Osteocyte (in vitro differentiated cells): ENCODE measurements around the gene GIT1. TPM values are rescaled to one million over a fixed set of nuclear protein-coding genes. Genes with fewer than 3 reads are reported as not detected.

ENCODE experiments used
- DNase-seq: peaks from one replicate; pipeline ENCODE4 v3.0.0; 2021; ENCODE audit warnings: mixed read lengths; ENCODE audit not compliant: unreplicated experiment; ENCODE audit errors: extremely low spot score
- H3K27ac Mint-ChIP-seq: one replicate; pipeline ENCODE4 v1.8.0; 2021; ENCODE audit warnings: mild to moderate bottlenecking, mixed read lengths; ENCODE audit not compliant: unreplicated experiment
- H3K27me3 Mint-ChIP-seq: one replicate; pipeline ENCODE4 v1.8.0; 2021; ENCODE audit warnings: mixed read lengths; ENCODE audit not compliant: unreplicated experiment
- H3K36me3 Mint-ChIP-seq: one replicate; pipeline ENCODE4 v1.8.0; 2021; ENCODE audit warnings: mixed read lengths; ENCODE audit not compliant: unreplicated experiment
- H3K4me1 Mint-ChIP-seq: one replicate; pipeline ENCODE4 v1.8.0; 2021; ENCODE audit warnings: mixed read lengths; ENCODE audit not compliant: unreplicated experiment
- H3K4me3 Mint-ChIP-seq: one replicate; pipeline ENCODE4 v1.8.0; 2021; ENCODE audit warnings: mild to moderate bottlenecking, moderate library complexity, mixed read lengths; ENCODE audit not compliant: unreplicated experiment
- H3K9me3 Mint-ChIP-seq: one replicate; pipeline ENCODE4 v1.8.0; 2021; ENCODE audit warnings: mixed read lengths; ENCODE audit not compliant: unreplicated experiment
- total RNA-seq: library from RNA; stranded (reverse); gene quantifications from 2 replicates; pipeline ENCODE4 v1.2.1, GENCODE V29; 2021
- TF ChIP-seq, protein P1 (sequence below): fragments of 200-600 bp; sonication (generic); IDR thresholded peaks from 2 replicates; pipeline ENCODE4 v1.5.0; 2021; ENCODE audit warnings: antibody characterized with exemption, mild to moderate bottlenecking, moderate library complexity

GIT1 gene
- total RNA-seq, 1 donor from 2014 or later = 50.7 TPM

DNA sequence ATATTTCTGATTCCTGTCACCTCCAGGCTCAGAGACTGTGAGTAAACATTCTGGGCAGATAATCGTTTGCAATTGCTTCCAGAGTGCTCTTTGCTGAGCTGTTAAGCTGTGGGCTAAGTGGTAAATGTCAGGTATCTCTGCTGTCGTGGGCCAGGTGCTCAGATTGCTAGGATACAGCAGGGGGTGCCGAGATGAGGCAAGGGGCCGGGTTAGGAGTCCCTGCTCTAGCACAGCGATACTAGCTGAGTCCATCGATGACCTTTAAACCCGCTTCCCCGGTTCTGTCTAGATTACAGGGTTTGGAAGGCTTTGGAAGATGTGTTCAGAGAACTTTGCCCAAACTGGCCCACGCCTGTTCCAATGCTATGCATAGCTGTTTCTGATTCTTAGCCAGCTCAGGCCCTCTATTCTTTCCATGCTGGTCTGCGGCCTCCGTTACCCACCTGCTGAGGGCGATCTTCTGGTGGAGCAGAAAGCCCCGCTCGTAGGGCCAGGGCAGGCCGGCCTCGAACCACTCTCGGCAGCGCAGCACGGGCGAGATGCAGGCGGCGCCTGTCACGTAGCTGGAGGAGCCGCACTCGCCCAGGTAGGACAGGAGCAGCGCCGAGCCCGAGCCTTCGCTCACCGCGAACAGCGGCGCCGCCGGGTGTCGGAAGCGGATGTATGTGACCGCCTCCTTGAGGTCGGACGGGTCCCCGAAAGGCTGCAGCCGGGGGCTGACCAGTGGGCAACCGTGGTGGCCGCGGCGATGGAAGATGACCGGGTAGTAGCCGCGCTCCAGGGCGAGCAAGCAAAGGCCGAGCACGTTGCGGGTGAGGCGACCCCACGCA, 23.6 kb downstream of the GIT1 start:
- Mint-ChIP-seq H3K27ac (no peak overlapping the region), H3K36me3 (peaks cover 3% of the 10 kb centered on the region), H3K4me3 (peak overlapping the region; percentile 74), H3K9me3 (no peaks in the 10 kb centered on the region), H3K27me3 (no peaks in the 10 kb centered on the region), H3K4me1 (peaks cover 19% of the 10 kb centered on the region)
- TF ChIP-seq, protein P1, sequence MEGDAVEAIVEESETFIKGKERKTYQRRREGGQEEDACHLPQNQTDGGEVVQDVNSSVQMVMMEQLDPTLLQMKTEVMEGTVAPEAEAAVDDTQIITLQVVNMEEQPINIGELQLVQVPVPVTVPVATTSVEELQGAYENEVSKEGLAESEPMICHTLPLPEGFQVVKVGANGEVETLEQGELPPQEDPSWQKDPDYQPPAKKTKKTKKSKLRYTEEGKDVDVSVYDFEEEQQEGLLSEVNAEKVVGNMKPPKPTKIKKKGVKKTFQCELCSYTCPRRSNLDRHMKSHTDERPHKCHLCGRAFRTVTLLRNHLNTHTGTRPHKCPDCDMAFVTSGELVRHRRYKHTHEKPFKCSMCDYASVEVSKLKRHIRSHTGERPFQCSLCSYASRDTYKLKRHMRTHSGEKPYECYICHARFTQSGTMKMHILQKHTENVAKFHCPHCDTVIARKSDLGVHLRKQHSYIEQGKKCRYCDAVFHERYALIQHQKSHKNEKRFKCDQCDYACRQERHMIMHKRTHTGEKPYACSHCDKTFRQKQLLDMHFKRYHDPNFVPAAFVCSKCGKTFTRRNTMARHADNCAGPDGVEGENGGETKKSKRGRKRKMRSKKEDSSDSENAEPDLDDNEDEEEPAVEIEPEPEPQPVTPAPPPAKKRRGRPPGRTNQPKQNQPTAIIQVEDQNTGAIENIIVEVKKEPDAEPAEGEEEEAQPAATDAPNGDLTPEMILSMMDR = peak; percentile 33
- DNase-seq = peak; percentile 84

DNA sequence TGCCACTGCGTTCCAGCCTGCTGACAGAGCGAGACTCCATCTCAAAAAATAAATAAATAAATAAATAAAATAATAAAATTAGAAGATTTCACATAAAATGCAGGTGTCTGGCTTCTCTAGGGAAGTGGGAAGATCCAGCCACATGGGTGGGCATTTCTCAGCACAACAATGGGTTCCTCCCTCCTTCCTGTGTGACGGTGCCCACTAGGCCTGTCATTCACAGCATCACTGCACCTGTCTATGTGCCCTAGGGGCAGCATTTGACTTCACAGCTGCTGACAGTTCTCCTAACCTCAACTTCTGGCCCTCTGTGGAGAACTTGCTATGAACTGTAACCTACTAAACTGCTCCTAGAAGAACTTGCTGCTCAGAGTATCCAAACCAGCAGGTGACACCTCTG, 25.6 kb downstream of the GIT1 start:
- no peaks in the 10 kb centered on the region for H3K27me3 Mint-ChIP-seq
- TF ChIP-seq, protein P1 = no peak
- peaks cover 7% of the 10 kb centered on the region for H3K4me1 Mint-ChIP-seq
- H3K27ac Mint-ChIP-seq = no peak overlapping the region
- peaks cover 3% of the 10 kb centered on the region for H3K36me3 Mint-ChIP-seq
- H3K4me3 Mint-ChIP-seq = no peak overlapping the region
- no peaks in the 10 kb centered on the region for H3K9me3 Mint-ChIP-seq
- DNase-seq = no peak

DNA sequence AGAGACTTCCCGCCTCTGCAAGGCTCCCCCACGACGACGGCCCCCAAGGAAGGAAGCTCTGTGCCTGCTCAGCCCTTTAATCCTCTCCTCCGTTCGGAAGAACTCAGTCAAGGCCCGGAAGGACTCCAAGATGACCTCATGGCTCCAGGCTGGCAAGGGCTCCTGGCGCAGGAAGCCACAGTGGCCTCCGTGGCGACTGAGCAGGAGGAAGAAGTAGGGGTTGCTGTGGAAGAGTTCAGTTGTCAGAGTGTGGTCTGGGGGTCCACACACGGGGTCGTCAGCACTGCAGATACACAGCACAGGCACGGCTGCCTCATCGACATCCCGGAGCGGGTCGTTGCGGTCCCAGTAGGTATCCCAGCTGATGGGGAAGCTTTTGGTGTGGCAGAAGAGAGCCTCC, 26.8 kb downstream of the GIT1 start:
- no peaks in the 10 kb centered on the region for H3K9me3 Mint-ChIP-seq
- H3K4me3 Mint-ChIP-seq = no peak overlapping the region
- H3K27ac Mint-ChIP-seq = no peak overlapping the region
- TF ChIP-seq, protein P1 = no peak
- H3K36me3 Mint-ChIP-seq = peaks cover 3% of the 10 kb centered on the region
- peak; percentile 72 for DNase-seq
- peaks cover 7% of the 10 kb centered on the region for H3K4me1 Mint-ChIP-seq
- no peaks in the 10 kb centered on the region for H3K27me3 Mint-ChIP-seq

DNA sequence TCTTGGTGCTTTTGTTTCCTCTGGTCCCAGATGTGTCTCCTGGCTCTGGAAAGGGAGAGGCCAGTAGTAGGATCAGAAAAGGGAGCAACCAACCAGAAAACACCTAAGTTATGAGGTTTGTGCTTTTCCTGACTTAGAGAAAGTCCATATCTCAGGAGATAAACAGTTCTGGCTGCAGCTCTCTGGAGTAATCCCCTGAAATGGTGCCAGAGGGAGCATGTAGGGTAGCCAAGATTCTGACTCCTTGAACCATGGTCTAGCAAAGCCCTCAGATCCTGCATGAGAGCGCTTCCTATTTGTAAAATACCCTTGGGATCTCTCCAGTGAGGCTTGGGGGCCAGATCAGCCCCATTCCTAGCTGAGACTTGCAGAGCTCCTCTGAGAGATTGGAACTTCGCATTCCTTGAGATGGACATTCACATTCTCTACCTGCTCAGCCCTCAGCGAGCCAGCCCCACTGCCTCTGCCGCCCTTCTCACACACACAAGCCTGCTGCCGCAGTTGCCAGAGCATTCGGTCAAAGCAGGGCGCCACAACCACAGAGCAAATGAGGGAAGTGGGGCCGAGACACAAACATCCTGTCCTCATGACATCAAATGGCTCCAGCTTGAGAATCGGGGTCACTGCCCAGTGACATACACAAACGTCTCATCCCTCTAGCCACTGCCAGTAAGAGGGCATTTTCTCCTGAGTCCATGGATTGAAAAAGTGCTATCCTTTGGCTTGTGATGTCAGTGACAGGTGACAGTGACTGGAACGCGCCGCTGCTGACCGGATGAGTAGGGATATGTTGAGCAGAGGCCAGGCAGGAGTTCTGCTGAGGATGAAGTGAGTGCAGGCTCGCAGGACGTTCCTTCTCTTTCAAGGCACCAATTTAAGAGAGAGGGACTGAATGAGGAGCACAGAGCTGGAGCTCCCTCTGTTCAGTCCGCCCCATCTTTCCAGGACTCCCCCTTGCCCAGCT, 27.6 kb downstream of the GIT1 start:
- peak; percentile 64 for DNase-seq
- H3K4me3 Mint-ChIP-seq = no peak overlapping the region

More for the DNA sequence above, 27.6 kb downstream of the GIT1 start:
- Mint-ChIP-seq H3K27me3 (no peaks in the 10 kb centered on the region), H3K27ac (no peak overlapping the region), H3K9me3 (no peaks in the 10 kb centered on the region), H3K4me1 (peaks cover 7% of the 10 kb centered on the region), H3K36me3 (peaks cover 3% of the 10 kb centered on the region)
- TF ChIP-seq, protein P1 = no peak
